Muscle of back (tissue), 11 donors: ENCODE measurements around the gene CNKSR3. TPM values are rescaled to one million over a fixed set of nuclear protein-coding genes. Genes with fewer than 3 reads are reported as not detected.

Experiments
- DNase-seq, 3 donors: peaks; one replicate each; pipeline versions ENCODE4 v3.0.0 to v3.0.0-alpha.2; 2013
- polyA plus RNA-seq, 10 donors: library from polyadenylated mRNA; unstranded; fragments of 120-200 nt; gene quantifications; one replicate each; pipeline ENCODE4 v1.2.1, GENCODE V29; 2013; ENCODE audit not compliant: insufficient read length in 10 of 10

The CNKSR3 gene
- polyA plus RNA-seq, 10 donors: 13.4 to 20.2 (median 17.3) TPM

- DNase-seq: no peak
Measured at GRCh38 chr6:154458565-154459470, 51.7 kb downstream of the CNKSR3 start.

- DNase-seq: no peak
Measured at GRCh38 chr6:154457881-154458284, 52.6 kb downstream of the CNKSR3 start.

GRCh38 chr6:154457046-154457713 lies 53.3 kb downstream of the CNKSR3 start:
- DNase-seq: no peak

GRCh38 chr6:154453329-154453728 lies 57.2 kb downstream of the CNKSR3 start:
- DNase-seq: no peak

- no peak for DNase-seq
Measured at GRCh38 chr6:154450498-154450897, 60.0 kb downstream of the CNKSR3 start.

GRCh38 chr6:154448448-154449096 lies 61.9 kb downstream of the CNKSR3 start:
- DNase-seq: peak; percentile 79 to 93 (median 86)

- DNase-seq: peak in 2 of 3 donors; percentile 26 to 70
Measured at GRCh38 chr6:154447954-154448353, 62.5 kb downstream of the CNKSR3 start.

GRCh38 chr6:154446984-154447383 lies 63.5 kb downstream of the CNKSR3 start:
- DNase-seq: no peak

GRCh38 chr6:154445417-154445816 lies 65.1 kb downstream of the CNKSR3 start:
- no peak for DNase-seq

- DNase-seq: no peak
Measured at GRCh38 chr6:154441995-154442310, 68.5 kb downstream of the CNKSR3 start.

- DNase-seq: no peak
Measured at GRCh38 chr6:154440422-154441043, 70.0 kb downstream of the CNKSR3 start.

- DNase-seq: no peak
Measured at GRCh38 chr6:154440022-154440421, 70.5 kb downstream of the CNKSR3 start.

GRCh38 chr6:154438882-154439415 lies 71.5 kb downstream of the CNKSR3 start:
- no peak for DNase-seq

GRCh38 chr6:154435400-154435945 lies 75.0 kb downstream of the CNKSR3 start:
- peak in 1 of 3 donors; percentile 44 for DNase-seq

- no peak for DNase-seq
Measured at GRCh38 chr6:154434662-154435061, 75.8 kb downstream of the CNKSR3 start.

- no peak for DNase-seq
Measured at GRCh38 chr6:154433477-154434241, 76.8 kb downstream of the CNKSR3 start.

- no peak for DNase-seq
Measured at GRCh38 chr6:154432533-154433476, 77.7 kb downstream of the CNKSR3 start.

GRCh38 chr6:154430481-154430919 lies 80.0 kb downstream of the CNKSR3 start:
- no peak for DNase-seq

- DNase-seq: no peak
Measured at GRCh38 chr6:154429711-154430110, 80.8 kb downstream of the CNKSR3 start.

- DNase-seq: no peak
Measured at GRCh38 chr6:154428897-154429296, 81.6 kb downstream of the CNKSR3 start.
